Activated CD4-positive, alpha-beta T cell treated with anti-CD3 and anti-CD28 coated beads, Interleukin-10, Interleukin-2, amounts not matched to agents 100 ng/mL and 50 ng/mL, durations not matched to agents 16 hours and 8 hours (primary cell): ENCODE data around the gene STAMBPL1.
A peak's percentile ranks its signal among the peaks of the same experiment; 100 is the strongest.
"Not testable (repeated sequence)": the region's sequence is repeated elsewhere in the genome, so short reads cannot be mapped to it uniquely, and the experiment has no call there.

ENCODE experiments used
- DNase-seq: peaks from one replicate; pipeline ENCODE4 v3.0.0-alpha.2; 2020

The STAMBPL1 gene

DNA sequence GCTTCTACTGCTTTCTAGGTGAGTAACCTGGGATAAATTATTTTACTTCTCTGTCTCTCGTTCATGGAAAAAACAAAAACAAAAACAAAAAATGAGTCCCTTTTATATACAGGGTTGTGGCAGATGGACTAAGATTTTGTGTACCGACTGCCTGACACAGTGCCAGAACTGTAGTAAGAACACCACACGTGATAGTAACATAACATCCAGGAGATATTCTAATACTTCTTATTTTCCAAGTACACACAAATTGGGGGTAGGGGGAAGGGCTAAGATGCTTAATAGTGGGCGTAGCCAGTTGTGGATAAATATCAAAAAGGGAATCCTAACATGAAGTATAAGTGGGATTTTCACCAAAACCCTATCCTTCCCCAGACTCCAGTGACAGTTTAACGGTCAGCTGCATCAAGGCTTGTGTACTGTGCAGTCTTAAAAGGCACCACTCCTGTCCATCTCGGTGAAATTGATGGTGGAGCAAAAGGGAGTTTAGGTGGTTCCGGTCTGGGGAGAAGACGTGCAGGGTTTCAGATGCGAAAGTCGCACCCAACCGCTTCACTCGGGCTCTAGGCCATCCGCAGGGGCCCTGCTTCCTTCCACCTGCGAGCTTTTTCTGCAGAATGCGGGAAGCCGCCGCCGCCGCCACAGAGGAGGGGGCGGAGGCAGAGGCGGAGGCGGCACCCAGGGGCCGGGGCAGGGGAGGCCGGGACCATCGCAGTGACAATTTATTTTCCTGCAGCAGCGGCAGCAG is at the start of gene STAMBPL1:
Gene STAMBPL1 (plus strand): TSS at position 712 of the 748 bp plus-strand sequence. CDS start 21,464 bp downstream, outside the sequence.
- peak; percentile 93 for DNase-seq

DNA sequence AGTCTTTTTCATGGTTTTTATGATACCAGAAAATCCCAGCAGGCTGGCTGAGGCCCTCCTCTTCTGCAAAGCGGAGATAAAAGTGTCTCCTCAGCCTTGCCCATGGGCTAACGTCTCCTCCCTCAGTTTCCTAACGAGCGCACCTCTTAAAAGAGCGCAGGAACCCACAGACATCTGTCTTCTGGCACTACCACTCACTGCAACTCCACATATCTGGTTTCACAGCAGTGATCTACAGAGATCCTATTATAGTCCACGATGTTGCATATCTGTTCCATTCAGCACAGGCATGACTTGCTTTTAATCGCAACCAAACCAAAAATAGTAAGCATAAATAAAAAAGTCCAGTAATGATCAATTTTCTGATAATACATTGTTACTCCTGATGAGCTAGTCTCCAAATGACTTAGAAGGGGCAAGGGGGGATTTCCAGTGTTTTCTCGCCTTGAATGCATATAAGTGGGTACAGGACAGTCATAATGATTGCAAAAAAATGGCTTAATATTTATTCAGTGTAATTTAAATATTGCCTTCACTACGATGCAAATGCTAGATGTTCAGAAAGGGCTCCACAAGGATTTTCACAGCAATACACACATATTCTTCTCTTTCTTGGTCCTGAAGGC is 49.3 kb upstream of the STAMBPL1 start:
- DNase-seq = peak; percentile 70

DNA sequence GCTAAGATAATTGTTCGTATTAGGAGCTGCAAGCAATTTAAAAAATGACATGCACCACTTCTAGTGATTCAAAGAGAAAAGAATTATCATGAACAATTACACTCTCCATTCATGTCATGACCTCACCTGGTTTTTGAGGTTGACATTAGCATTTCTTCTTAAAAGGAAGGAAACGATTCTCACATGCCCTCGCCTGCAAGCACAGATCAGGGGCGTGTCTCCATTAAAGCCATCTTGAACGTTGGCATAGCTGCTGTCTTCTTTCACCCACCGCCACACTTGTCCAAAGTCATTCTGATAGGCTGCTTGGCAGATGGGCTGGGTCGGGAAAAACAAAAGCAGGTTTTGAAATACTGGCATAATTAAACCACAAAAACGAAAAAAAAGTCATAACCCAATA is 48.3 kb upstream of the STAMBPL1 start:
- peak; percentile 83 for DNase-seq

DNA sequence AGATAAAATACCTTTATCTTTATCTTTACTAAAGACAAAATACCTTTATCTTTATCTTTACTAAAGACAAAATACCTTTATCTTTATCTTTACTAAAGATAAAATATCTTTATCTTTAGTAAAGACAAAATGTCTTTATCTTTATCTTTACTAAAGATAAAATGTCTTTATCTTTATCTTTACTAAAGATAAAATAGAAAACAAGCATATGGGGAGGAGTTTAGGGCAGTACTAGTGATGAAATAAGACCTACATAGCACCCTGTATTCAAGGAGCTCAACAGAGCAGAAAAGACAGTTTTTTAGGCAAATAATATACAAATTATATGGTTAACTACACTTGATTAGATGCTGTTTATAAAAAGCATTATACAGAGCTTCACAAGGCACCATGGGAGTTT is 47.7 kb upstream of the STAMBPL1 start:
- no peak for DNase-seq

DNA sequence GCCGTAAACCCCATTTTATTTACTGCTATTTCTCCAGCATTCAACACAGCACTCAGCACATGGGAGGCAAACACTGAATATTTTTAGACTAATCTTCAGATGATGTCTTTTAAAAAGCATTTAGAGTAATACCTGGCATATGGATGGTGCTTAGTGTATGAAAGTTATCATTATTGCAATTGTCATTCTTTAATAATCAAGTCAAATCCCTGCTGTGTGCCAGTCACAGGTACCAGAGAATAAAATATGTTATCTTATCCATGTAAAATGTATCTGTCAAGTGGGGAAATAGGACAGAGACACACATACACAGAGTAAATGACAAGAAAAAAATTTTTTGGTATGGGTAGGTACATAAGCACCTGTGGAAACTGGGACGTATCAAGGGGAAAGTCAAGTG is 46.9 kb upstream of the STAMBPL1 start:
- no peak for DNase-seq

DNA sequence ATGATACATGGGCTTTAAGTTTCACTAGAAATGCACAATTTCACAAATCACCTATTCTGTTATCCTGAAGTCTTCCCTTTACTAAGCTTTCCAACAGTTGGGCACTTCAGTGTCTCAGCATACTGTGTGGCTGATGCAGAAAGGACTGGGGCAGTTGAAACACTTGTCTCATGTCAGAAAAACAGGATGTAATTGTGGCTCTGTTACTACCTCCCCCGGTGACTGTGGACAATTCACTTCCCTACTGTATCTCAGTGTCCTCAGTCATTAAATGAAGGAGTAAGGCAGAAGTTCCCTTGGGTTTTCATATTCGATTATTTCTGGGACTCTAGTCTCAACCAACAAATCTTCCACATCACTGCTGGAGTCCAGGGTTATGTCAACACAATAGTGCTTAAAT is 46.3 kb upstream of the STAMBPL1 start:
- peak; percentile 43 for DNase-seq

DNA sequence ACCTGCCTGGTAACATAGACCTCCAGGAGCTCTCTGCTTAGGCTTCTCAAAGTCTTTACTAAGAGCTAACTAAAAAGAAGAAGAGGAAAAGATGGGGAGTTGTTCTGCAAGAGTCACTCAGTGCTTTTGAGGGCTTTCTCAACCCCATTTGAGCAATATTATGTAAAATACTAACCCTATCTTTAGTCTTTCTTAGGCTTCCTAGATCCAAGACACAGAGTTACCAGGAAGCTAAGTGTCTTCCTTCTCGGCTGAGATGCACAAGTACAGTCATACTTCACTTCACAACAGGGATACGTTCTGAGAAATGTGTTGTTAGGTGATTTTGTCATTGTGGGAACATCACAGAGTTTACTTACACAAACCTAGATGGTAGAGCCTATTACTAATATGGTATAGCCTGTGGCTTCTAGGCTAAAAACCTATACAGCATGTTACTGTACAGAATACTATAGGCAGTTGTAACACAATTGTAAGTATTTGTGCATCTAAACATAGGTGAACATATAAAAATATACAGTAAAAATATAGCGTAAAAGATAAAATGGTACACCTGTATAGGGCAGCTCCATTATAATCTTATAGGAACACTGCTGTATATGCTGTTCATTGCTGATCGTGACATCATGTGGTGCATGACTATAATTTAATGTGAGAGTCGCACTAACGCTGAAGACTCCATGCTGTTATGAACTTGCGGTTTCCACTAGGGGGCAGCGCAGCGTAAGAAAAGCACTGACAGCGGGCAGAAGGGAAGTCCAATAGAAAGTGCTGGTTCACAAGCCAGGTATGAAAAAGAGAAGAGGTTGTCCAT is 44.7 kb upstream of the STAMBPL1 start:
- peak; percentile 92 for DNase-seq

DNA sequence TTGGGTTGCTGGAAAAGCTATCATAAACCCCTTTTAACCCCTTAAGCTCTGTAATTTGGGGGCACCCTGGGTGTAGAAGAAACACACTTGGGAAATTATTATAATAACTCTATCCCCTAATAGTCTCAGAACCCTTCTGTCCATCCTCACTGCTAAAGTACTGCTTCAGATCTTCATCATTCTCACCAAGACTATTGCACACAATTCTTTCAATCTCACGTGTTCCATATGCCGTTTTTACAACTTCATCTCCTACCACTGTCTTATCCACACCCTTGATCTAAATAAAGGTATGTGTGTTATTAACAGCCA is 44.2 kb upstream of the STAMBPL1 start:
- DNase-seq = no peak

DNA sequence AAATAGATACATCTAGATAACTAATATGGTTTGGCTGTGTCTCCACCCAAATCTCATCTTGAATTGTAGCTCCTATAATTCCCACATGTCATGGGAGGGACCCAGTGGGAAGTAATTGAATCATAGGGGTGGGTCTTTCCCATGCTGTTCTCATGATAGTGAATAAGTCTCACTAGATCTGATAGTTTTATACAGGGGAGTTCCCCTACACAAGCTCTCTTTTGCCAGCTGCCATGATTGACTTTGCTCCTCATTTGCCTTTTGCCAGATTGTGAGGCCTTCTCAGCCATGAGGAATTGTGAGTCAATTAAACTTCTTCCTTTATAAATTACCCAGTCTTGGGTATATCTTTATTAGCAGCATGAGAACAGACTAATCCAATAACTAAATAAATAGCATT is 42.4 kb upstream of the STAMBPL1 start:
- not testable (repeated sequence) for DNase-seq

DNA sequence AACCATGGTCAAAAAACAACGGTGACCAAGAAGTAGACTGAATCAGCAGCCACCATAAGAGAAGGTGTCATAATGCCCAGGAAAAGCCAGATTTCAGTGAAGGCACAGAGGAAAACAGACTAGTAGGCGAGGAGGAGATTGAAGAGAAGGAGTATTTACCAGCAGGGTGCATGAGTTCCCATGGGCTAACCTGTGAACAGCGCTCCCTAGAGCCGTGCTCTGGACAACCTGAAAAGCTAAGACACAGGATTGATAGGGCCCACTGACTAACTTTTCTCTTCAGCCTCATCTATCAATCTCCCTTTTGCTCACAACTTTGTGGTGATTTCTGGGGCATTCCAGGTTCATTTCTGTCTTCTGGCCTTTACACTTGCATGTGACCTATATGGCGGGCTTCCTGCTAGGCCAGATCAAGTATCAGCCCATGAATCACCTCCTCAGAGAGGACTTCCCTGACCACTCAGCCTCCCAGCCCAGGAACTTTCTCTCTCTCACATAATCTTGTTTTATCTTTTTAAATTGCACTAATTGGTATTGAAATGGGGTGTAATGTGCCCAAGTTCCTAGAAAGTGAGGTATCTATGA is 41.2 kb upstream of the STAMBPL1 start:
- DNase-seq = no peak

DNA sequence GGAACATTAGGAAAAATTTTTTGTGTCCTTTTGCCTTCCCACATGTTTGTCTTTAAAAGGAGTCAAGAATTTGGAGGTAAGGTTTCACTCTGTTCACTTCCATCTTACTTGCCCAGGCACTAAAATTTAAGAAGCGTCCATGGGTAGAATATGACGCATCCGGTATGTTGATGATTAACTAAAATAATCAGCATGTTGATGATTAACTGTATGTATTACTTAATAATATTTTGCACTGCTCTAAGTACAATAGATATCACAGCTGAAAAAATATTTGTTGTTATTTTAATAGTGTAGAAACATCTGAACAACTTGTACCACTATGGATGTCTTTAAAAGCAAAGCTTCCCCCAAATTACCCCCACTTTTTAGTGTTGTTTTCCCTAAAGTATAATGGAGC is 39.9 kb upstream of the STAMBPL1 start:
- no peak for DNase-seq

DNA sequence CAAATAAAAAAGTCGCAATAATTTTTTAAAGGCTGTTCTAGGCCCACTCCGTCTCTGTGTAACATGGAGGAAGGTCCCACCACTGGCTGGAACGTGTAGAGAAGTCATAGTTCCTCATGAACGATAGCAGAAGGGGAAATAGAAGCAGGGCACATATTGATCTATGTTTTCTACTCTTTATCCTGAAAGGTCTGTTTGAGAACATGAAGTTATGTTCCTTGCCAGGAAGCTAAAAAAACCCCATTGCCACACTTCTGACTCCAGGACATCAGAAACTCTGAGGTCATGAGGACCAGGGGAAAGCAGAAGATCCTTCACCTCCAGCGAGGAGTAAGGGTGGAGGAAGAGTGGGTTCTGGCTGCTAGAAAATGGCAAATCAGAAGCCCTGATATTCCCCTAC is 39.2 kb upstream of the STAMBPL1 start:
- no peak for DNase-seq

DNA sequence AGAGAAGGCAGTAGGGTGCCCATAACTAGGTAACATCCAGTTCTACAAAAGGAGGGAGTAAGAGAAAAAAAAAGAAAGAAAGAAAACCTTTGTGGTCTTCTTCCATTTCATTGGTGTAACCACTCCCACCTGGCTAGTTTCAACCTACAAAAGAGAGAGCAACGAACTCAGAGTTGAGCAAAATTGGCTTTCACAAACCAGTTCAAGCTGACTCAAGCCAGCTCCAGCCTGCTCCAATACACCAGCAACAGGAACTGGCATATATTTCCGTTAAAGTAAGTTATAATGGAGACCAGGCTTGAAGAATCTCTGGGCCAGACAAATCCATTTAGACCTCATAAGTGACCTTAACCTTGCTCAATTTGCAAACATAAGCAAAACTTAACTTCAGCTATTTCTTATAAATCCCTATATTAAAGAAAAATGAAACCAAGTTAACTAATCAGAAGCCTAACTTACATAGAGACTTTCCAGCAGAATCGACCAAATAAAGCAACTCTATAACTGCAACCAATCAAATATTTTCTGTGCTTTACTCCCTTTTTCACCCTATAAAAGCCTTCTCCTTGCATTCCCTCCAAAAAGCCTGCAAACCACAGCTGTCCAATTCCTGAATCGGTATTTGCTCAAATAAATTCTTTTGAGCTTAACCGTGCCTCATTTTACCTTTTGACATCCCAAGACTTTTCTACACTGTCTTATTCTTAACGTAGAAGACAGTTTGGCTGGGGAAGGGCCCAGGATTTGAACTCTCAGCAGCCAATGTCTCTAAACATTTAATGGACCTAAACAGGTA is 38.5 kb upstream of the STAMBPL1 start:
- DNase-seq = no peak

DNA sequence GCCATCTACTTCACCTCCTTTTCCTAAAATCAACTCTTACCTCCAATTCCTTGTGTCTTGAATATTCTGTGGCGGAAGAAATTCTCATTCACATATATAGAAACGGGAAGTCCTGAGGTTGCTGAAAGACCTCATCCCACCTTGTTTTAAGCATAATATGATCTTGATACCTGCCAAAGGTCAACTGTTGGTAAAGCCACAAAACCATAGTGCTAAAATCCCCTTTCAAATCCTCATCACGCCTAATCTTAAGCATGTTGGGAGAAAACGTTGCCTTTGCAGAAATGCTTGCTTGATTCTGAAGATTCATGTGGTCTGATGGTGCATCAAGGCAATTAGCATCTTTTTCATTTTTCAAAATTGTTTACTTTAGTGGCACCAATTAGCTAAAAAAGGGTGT is 36.9 kb upstream of the STAMBPL1 start:
- no peak for DNase-seq

DNA sequence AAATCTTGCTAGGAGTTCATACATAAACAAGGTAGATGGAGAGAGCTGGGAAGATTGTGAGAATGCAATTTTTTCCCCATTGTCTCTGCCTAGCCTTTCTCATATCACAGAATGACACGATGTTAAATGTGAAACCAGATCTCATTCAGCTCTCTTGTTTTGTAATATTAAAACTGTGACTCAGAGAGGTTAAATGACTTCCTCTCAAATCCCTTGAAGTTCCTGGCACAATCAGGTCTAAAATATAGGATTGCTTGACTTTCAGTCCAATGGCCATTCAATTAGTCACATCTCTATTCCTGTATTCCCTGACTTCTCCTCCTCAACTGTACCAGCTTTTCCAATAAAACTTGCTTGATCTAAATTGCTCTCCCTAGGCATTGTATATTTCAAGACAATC is 31.5 kb upstream of the STAMBPL1 start:
- peak; percentile 75 for DNase-seq

DNA sequence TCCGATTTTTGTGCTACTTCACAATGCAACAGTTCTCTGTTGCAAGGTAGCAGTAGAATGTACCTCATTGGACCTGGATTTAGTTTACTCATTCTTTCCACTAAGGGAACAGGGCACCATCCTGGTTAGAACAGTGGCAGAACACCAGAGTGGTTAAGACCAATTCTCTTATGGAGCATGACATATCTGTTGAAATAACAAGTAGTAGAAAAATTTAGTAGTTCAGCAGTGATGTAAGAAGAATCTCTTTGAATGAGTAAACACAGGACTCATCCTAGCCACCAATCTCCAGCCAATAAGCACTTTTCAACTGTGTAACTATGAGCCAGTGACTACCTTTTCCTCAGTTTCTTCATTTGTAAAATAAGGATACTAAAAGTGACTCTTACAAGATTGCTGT is 30.8 kb upstream of the STAMBPL1 start:
- peak; percentile 80 for DNase-seq

DNA sequence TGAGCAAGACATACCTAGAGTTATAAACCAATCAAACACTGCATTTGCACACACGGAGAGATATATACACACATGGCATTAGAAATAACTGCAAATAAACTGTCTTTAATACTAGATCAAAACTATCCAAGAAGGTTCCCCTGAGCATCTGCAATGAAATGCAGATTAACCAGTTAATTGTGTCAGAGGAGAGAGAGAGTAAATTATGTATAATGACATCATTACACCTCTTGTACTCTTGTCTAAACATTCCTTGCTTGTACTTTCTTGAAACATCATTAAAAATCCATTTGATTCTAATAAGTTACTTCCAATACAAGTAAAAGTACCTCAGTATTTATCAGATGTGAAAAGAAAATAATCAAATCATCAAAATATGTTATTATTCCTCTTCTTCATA is 29.3 kb upstream of the STAMBPL1 start:
- DNase-seq = no peak

DNA sequence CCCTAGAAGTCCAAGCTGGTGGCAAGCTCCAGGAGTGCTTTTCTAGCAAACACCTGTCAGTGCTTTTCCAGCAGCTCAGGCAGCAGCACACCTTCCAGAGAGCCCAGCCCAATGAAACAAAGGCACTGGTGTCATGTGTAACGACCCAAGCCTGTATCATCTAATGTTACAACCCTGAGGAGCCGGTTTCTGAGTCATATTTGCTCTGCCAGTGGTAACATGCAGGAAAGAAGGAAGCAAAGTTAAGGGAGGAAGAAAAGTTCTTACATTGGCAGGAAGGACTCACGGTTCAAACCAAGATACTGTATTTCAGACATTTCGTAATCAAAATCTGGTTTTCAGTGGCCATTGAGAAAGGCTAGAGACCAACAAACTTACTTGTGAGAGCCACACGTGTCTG is 28.3 kb upstream of the STAMBPL1 start, which contains the start of gene ANKRD22:
Gene ANKRD22 (minus strand): TSS at position 139 of the 400 bp plus-strand sequence. CDS start 237 bp downstream, outside the sequence.
- peak; percentile 71 for DNase-seq

DNA sequence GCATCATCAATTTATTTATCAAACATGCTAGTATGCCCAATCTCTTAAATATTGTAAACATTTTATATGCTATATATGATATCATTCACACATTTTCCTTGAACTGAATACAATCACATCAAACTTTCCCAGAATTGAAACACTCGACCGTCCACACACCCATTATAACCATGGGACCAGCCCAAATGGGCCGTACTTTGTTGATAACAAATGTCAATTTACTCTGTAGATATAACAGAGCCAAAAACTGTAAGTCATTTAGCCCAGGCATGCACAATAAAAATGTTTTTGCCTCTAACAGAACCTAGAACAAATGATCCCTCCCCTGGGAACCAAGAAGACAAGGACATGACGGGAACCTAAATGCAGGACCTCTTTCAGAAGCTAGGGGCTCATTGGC is 27.7 kb upstream of the STAMBPL1 start:
- DNase-seq = no peak

DNA sequence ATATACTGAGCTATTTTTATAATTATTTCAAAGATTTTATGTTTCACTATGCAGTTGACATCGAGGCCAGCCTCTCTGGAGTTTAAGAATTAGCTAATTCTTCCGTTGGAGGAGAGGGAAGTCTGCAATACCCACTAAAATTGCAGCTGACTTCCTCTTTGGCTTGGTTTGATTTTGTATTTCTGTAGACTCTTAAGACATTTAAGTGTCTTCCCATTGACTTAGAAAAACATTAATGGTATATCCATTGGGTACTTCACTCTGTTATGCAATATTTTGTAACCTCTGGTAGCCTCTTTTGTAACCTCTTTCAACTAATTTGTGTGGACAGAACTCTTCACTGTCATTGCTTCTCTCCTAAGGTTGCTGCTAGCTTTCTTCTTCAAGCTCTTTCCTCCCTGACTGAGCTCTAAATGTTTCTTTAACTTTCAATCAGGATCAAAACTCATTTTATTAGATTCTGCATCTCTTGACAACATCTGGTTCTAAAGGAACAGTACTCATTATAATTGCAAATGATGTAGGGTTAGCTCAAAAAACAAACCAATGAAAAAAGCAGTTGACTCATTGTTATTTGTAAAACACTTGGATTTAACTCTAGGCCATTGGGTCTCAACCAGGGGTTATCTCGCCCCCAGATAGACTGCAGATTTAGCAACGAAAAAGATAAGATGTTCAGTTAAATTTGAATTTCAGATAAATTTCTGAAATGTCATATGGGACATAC is 26.7 kb upstream of the STAMBPL1 start:
- DNase-seq = no peak

DNA sequence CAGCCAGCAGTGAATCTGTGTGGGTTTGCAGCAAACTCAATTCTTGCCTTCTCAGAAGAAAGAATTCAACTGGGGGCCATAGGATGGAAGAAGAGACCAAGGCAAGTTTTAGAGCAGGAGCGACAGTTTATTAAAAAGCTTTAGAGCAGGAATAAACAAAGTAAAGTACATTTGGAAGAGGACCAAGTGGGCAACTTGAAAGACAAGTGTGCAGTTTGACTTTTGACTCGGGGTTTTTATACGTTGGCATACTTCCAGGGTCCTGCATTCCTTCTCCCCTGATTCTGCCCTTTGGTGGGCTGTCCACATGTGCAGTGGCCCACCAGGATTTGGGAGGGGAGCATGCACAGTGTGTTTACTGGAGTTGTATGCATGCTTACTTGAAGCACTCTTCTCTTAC is 25.4 kb upstream of the STAMBPL1 start:
- no peak for DNase-seq

DNA sequence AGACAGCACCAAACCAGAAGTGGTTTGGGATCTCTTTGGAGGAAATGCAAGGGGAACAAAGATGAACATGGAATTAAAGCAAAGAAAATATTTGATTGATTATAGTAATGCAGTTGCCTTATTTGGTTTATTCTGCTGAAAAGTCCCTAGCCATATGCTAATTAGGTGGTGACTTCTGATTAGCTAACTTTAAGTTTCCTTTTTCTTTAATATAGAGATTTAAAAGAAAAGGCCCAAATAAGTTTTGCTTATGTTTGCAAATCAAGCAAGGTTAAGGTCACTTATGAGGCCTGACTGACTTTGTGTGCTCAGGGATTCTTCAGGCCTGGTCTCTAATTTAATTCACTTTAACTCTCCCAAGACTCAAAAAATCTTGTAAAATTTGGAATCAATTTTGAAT is 22.2 kb upstream of the STAMBPL1 start:
- no peak for DNase-seq
